ENCODE results near the gene FANCI. TPM values are rescaled to one million over a fixed set of nuclear protein-coding genes. Genes with fewer than 3 reads are reported as not detected.

The FANCI gene
- total RNA-seq, 1 experiment from 2014 or later: 112 TPM

DNA sequence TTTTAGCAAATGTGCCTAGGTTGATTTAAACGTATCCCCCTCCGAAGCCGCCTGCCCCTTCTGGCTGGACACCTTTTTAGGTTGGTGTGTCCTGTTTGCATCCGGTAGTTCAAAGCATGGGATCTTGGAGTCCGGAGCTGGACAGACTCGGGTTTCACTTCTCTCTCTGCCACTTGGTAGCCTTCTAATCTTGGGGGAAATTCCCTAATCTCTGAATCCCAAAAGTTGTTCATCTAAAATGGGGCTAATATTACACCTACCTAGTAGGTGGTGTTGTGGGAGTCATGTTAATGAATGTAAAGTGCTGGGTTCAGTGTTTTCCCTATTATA, 760 bp downstream of the FANCI start (continued):
- TF ChIP-seq, protein P1, sequence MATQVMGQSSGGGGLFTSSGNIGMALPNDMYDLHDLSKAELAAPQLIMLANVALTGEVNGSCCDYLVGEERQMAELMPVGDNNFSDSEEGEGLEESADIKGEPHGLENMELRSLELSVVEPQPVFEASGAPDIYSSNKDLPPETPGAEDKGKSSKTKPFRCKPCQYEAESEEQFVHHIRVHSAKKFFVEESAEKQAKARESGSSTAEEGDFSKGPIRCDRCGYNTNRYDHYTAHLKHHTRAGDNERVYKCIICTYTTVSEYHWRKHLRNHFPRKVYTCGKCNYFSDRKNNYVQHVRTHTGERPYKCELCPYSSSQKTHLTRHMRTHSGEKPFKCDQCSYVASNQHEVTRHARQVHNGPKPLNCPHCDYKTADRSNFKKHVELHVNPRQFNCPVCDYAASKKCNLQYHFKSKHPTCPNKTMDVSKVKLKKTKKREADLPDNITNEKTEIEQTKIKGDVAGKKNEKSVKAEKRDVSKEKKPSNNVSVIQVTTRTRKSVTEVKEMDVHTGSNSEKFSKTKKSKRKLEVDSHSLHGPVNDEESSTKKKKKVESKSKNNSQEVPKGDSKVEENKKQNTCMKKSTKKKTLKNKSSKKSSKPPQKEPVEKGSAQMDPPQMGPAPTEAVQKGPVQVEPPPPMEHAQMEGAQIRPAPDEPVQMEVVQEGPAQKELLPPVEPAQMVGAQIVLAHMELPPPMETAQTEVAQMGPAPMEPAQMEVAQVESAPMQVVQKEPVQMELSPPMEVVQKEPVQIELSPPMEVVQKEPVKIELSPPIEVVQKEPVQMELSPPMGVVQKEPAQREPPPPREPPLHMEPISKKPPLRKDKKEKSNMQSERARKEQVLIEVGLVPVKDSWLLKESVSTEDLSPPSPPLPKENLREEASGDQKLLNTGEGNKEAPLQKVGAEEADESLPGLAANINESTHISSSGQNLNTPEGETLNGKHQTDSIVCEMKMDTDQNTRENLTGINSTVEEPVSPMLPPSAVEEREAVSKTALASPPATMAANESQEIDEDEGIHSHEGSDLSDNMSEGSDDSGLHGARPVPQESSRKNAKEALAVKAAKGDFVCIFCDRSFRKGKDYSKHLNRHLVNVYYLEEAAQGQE (IDR thresholded peaks at IDR 0.05; ENCODE audit: low read depth): no peak
- no peak for TF ChIP-seq EGR1 (IDR thresholded peaks at IDR 0.05; ENCODE audit: low read depth)
- TF ChIP-seq, protein P2, sequence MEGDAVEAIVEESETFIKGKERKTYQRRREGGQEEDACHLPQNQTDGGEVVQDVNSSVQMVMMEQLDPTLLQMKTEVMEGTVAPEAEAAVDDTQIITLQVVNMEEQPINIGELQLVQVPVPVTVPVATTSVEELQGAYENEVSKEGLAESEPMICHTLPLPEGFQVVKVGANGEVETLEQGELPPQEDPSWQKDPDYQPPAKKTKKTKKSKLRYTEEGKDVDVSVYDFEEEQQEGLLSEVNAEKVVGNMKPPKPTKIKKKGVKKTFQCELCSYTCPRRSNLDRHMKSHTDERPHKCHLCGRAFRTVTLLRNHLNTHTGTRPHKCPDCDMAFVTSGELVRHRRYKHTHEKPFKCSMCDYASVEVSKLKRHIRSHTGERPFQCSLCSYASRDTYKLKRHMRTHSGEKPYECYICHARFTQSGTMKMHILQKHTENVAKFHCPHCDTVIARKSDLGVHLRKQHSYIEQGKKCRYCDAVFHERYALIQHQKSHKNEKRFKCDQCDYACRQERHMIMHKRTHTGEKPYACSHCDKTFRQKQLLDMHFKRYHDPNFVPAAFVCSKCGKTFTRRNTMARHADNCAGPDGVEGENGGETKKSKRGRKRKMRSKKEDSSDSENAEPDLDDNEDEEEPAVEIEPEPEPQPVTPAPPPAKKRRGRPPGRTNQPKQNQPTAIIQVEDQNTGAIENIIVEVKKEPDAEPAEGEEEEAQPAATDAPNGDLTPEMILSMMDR (IDR thresholded peaks at IDR 0.05 in 2 of 3, conservative IDR thresholded peaks at IDR 0.05 in 1 of 3; ENCODE audit: borderline replicate concordance in 1 of 3, insufficient read depth in 1 of 3, low read depth in 2 of 3, low read length in 2 of 3): no peak
- TF ChIP-seq, protein P3, sequence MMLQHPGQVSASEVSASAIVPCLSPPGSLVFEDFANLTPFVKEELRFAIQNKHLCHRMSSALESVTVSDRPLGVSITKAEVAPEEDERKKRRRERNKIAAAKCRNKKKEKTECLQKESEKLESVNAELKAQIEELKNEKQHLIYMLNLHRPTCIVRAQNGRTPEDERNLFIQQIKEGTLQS (IDR thresholded peaks at IDR 0.05): no peak

DNA sequence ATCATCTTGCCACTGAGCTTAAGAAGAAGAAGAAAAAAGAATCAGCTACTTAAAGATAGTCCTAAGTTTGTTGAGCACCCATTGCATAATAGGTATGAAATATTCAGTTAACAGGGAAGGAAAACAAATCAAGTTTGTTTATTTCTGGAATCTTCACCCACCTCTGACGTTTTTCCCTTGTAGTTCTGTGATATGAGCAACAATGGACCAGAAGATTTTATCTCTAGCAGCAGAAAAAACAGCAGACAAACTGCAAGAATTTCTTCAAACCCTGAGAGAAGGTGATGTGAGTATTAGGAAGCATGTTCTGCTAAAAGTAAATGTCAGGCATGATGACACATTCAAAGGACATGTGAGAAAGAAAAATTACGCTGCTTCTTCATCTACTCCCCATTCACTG, 3.7 kb downstream of the FANCI start:
- Histone ChIP-seq H3K4me2 (ENCODE audit: low read length) (no peak overlapping the region), H3K79me2 (ENCODE audit: insufficient read depth, low read length) (peaks cover 61% of the 10 kb centered on the region), H3K27me3 (ENCODE audit: insufficient read depth, low read length) (no peaks in the 10 kb centered on the region), H2AFZ (ENCODE audit: low read depth, low read length, poor library complexity, severe bottlenecking) (no peak overlapping the region), H3K9me2 (ENCODE audit: insufficient read depth) (no peaks in the 10 kb centered on the region), H4K20me1 (ENCODE audit: insufficient read depth) (peaks cover 9% of the 10 kb centered on the region; the same call in 1 of the 2 replicates), H3K9ac (ENCODE audit: low read length) (no peak overlapping the region), H3K9me3 (ENCODE audit: control insufficient read depth in 1 of 2, insufficient read depth in 1 of 2, low read depth in 1 of 2, low read length in 2 of 2) (no peaks in the 10 kb centered on the region), H3K36me3 (ENCODE audit: control insufficient read depth in 1 of 2, insufficient read depth in 2 of 2, low read length in 2 of 2) (peaks cover 27 to 37% of the 10 kb centered on the region in 2 experiments), H3K4me1 (ENCODE audit: control insufficient read depth in 1 of 2, insufficient read depth in 2 of 2, low read length in 2 of 2) (peaks cover 4 to 17% of the 10 kb centered on the region in 2 experiments; a peak in 3 of 4 replicates), H3K4me3 (replicated peaks in 1 of 2; ENCODE audit: low read depth in 1 of 2, low read length in 2 of 2) (no peak overlapping the region), H3K27ac (ENCODE audit: low read depth, low read length) (no peak overlapping the region)
- TF ChIP-seq, protein P4, sequence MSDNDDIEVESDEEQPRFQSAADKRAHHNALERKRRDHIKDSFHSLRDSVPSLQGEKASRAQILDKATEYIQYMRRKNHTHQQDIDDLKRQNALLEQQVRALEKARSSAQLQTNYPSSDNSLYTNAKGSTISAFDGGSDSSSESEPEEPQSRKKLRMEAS (IDR thresholded peaks at IDR 0.05): no peak
- BruUV-seq (replicated peaks): no TSS peak
- POLR2A ChIA-PET: no interaction called here
- DNase-seq (ENCODE audit: low read depth, low spot score) (no peak), ATAC-seq (no peak)
- intact Hi-C loops (cut with micrococcal nuclease): no loop called here
- RAD21 ChIA-PET (ENCODE audit: low non-redundant PET in 1 of 2, low total read pairs in 2 of 2, uncharacterized antibody in 2 of 2, unreplicated experiment in 2 of 2): no interaction called here
- CTCF ChIA-PET: no interaction called here
